A549 (cell line): ENCODE results near the gene ARMH1. TPM values are rescaled to one million over a fixed set of nuclear protein-coding genes. Genes with fewer than 3 reads are reported as not detected.

Source experiments
- ATAC-seq, 2 experiments: fragments of 200-7000 bp in 1 of 2; fragments of >200 bp in 1 of 2; cut with Nextera tagmentation in 1 of 2; cut with Tn5 transposase in 1 of 2; 3 replicates each; pipeline versions ENCODE4 v1.8.0 to v1.9.1; 2018 to 2020; ENCODE audit warnings: mild to moderate bottlenecking in 1 of 2, moderate library complexity in 1 of 2
- CTCF ChIA-PET: fragments of 300-600 bp; sonication (Branson Sonifier 250); formaldehyde crosslinking; extraction: SDS; loops from one replicate; lab custom pipeline; 2021; ENCODE audit warnings: antibody characterized with exemption, inconsistent platforms; lab: Yijun Ruan, JAX
- POLR2A ChIA-PET: fragments of 350-600 bp; formaldehyde crosslinking; extraction: SDS; loops from one replicate; lab custom pipeline; 2021; ENCODE audit warnings: antibody characterized with exemption, inconsistent platforms; lab: Yijun Ruan, JAX
- DNase-seq, 2 experiments: peaks; one replicate each; pipeline versions ENCODE4 v3.0.0 to v3.0.0-alpha.2; 2011 to 2016; ENCODE audit warnings: low read depth in 1 of 2, low spot score in 1 of 2
- FAIRE-seq: peaks from 2 replicates; lab custom pipeline; 2011; peaks lifted over from hg19 to GRCh38; lab: Jason Lieb, UNC
- H3K27ac ChIP-seq, 2 experiments: fragments of >200 bp; sonication (Bioruptor Twin); formaldehyde crosslinking; 3 replicates each; pipeline ENCODE4 v1.5.1; 2016 to 2017
- H3K4me1 ChIP-seq: fragments of >200 bp; sonication (Bioruptor Twin); formaldehyde crosslinking; 3 replicates; pipeline ENCODE4 v1.6.1; 2016
- H3K4me2 ChIP-seq: fragments of >200 bp; sonication (Bioruptor Twin); formaldehyde crosslinking; 3 replicates; pipeline ENCODE4 v1.6.1; 2016
- H3K4me3 ChIP-seq: fragments of >200 bp; sonication (Bioruptor Twin); formaldehyde crosslinking; 3 replicates; pipeline ENCODE4 v1.5.1; 2016
- H3K9me3 ChIP-seq: fragments of >200 bp; sonication (Bioruptor Twin); formaldehyde crosslinking; 3 replicates; pipeline ENCODE4 v1.6.1; 2016
- BHLHE40 ChIP-seq: IDR thresholded peaks from 2 replicates; pipeline ENCODE4 v1.6.1; 2012; ENCODE audit warnings: low read depth, low read length, inconsistent platforms
- CHD2 ChIP-seq: fragments of 150-350 bp; IDR thresholded peaks from 2 replicates; pipeline ENCODE4 v1.6.1; 2014; ENCODE audit warnings: low read length; ENCODE audit not compliant: partially characterized antibody
- ESRRA ChIP-seq: fragments of 150-350 bp; IDR thresholded peaks from 2 replicates; pipeline ENCODE4 v1.6.1; 2014; ENCODE audit warnings: mild to moderate bottlenecking, low read length, borderline replicate concordance
- GATA3 ChIP-seq: IDR thresholded peaks from 2 replicates; pipeline ENCODE4 v1.6.1; 2012; ENCODE audit warnings: borderline replicate concordance
- HOXA7 ChIP-seq: fragments of 250-450 bp; sonication (Bioruptor Pico); IDR thresholded peaks from 2 replicates; pipeline ENCODE4 v1.5.0; 2020; ENCODE audit warnings: mild to moderate bottlenecking, moderate library complexity
- JUN ChIP-seq, 2 experiments: fragments of >200 bp; sonication (Bioruptor Twin); formaldehyde crosslinking; IDR thresholded peaks; 2 replicates in 1 of 2; 3 replicates in 1 of 2; pipeline ENCODE4 v1.6.1; 2016 to 2017
- JUNB ChIP-seq: fragments of >200 bp; sonication (Bioruptor Twin); formaldehyde crosslinking; IDR thresholded peaks from 2 replicates; pipeline ENCODE4 v1.6.1; 2016
- MAFK ChIP-seq: fragments of 450-650 bp; IDR thresholded peaks from 2 replicates; pipeline ENCODE4 v1.6.1; 2014; ENCODE audit not compliant: partially characterized antibody
- NFE2L2 ChIP-seq: fragments of 150-350 bp; conservative IDR thresholded peaks from 2 replicates; pipeline ENCODE4 v1.6.1; 2014; ENCODE audit warnings: low read length
- POLR2A ChIP-seq: IDR thresholded peaks from 2 replicates; pipeline ENCODE4 v1.6.1; 2012; ENCODE audit warnings: mild to moderate bottlenecking, low read length
- POLR2AphosphoS2 ChIP-seq: conservative IDR thresholded peaks from 2 replicates; pipeline ENCODE4 v1.6.1; 2012; ENCODE audit warnings: low read length, improper control_type of control experiment, inconsistent platforms
- RAD21 ChIP-seq, 2 experiments: fragments of >200 bp in 1 of 2; sonication (Bioruptor Twin) in 1 of 2; formaldehyde crosslinking in 1 of 2; IDR thresholded peaks in 1 of 2; conservative IDR thresholded peaks in 1 of 2; 2 replicates in 1 of 2; 3 replicates in 1 of 2; pipeline ENCODE4 v1.6.1; 2012 to 2018; ENCODE audit warnings: inconsistent platforms in 1 of 2
- RARB ChIP-seq: fragments of 250-450 bp; sonication (Bioruptor Pico); IDR thresholded peaks from 2 replicates; pipeline ENCODE4 v1.8.0; 2021; ENCODE audit warnings: mild to moderate bottlenecking, moderate library complexity
- ZFP36 ChIP-seq: fragments of 450-650 bp; IDR thresholded peaks from 2 replicates; pipeline ENCODE4 v1.6.1; 2014; ENCODE audit warnings: borderline replicate concordance; ENCODE audit not compliant: partially characterized antibody
- WGBS: methylation state at CpG from one replicate; pipeline ENCODE4 v1.1.6; 2017; ENCODE audit errors: missing lambda C conversion rate; 5-methylcytosine and 5-hydroxymethylcytosine counted together
- polyA plus RNA-seq, 4 experiments: library from polyadenylated mRNA; depleted of rRNA in 3 of 4; stranded (reverse); fragments of >200 nt; fragmentation: RNase III in 1 of 4; extraction: RNeasy Plus Mini Kit Qiagen cat#74134 plus additional on column Dnase treatment in 1 of 4; gene quantifications; 2 replicates in 3 of 4; 3 replicates in 1 of 4; pipeline ENCODE4 v1.2.3, GENCODE V29; 2011 to 2017
- TF ChIP-seq, protein P1 (sequence below): fragments of 150-350 bp; IDR thresholded peaks from 2 replicates; pipeline ENCODE4 v1.6.1; 2014; ENCODE audit warnings: low read depth, mild to moderate bottlenecking, low read length
- TF ChIP-seq, protein P2 (sequence below): IDR thresholded peaks from 2 replicates; pipeline ENCODE4 v1.6.1; 2012
- TF ChIP-seq, protein P3 (sequence below): fragments of 250-450 bp; sonication (Bioruptor Pico); IDR thresholded peaks from 2 replicates; pipeline ENCODE4 v1.5.0; 2021; ENCODE audit warnings: mild to moderate bottlenecking, moderate library complexity, borderline replicate concordance
- TF ChIP-seq, protein P4 (sequence below): fragments of 200-600 bp; sonication (generic); IDR thresholded peaks from 2 replicates; pipeline ENCODE4 v1.6.1; 2016; ENCODE audit warnings: antibody characterized with exemption, mild to moderate bottlenecking, moderate library complexity

The ARMH1 gene
- polyA plus RNA-seq, 2 of the 4 experiments (the other 2 are of a cell fraction), result 2.4 to 2.7 TPM

DNA sequence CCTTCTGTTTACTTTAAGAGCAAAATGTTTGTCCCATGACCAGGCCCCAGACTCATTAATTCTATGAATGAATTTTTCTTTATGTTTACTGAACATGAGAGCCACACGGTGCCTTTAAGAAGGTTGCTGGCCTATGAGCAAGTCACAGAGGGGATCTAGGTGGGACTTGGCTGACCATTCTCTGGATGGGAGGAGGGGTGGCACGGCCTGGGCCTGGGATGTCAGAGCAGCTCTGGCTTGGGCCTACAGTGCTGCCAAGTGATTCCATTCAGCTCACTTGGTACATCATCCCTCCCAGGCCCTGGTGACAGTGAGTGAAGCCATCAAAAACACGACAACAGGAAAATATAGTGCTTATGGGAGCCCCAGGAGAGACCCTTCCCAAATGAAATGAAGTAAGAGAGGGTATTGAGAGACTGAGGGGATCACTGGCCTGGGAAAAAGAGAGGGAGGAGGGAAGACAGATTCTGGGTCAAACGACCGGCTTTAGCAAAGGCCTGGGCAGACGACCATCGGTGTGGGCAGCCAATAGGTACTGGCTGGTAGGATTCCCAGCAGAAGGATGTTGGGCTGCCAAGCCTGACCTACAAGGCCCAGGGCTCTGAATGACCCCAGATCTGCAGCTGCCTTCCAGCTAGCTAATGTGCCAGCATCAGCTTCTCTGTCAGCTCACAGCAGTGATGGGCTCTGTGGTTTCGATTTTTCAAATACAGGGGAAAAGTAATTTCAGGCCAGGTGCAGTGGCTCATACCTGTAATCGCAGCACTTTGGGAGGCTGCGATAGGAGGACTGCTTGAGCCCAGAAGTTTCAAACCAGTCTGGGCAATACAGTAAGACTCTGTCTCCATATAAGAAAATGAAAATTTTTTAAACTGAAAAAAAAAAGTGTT is 3.5 kb upstream of the ARMH1 start:
- CTCF ChIA-PET, result interaction anchor here (1.7 to 7.2 kb wide), 2 partner anchors 19 to 27 kb away, joined by 4 to 34 read pairs; no protein-coding TSS in a partner anchor
- FAIRE-seq (no peak), DNase-seq (no peak), ATAC-seq (no peak)
- no peak overlapping the region for H3K27ac ChIP-seq
- H3K4me1 ChIP-seq, result peaks cover 13% of the 10 kb centered on the region; the same call in 2 of the 3 replicates
- 81% methylated on average over 10 of the region's 10 CpGs for WGBS
- H3K4me3 ChIP-seq, result no peak overlapping the region
- H3K9me3 ChIP-seq, result no peaks in the 10 kb centered on the region
- no peak overlapping the region for H3K4me2 ChIP-seq
- no peak for TF ChIP-seq ZFP36
- TF ChIP-seq NFE2L2, result no peak
- TF ChIP-seq, all 56 proteins: peak for 0
- POLR2A ChIA-PET, result no interaction called here

DNA sequence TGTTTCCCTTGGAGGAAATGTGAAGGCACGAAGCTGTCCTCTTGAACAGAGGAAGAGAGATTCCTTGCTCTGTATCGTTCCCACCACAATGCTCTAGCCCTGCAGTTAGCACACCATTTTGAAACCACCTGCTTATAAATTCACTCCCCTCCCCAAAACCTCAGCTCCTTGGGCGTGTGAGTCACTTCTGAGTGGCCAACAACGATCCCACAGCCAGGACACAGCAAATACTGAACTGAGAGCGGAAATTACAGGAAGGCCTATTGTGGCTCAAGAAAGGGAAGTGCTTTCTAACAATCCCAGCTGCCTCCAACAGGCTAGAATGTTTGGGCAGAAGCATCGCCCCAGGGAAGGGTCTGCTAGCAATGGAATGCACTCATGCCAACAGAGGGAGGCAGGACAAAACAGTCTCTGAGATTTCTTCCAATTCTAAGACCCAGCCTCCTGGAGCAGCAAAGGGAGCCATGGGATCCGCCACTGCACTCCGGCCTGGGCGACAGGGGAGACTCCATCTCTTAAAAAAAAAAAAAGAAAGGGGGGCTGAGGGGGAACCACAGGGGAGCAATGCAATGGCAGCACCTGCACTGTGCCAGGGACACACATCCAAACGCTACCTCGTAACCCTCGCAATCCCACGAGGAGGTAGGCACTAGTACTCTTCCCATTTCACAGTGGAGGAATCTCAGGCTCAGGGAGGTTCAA is 2.1 kb upstream of the ARMH1 start:
- WGBS, result 77% methylated on average over 10 of the region's 13 CpGs
- Histone ChIP-seq H3K4me2 (no peak overlapping the region), H3K4me3 (no peak overlapping the region)
- no peak for TF ChIP-seq JUNB
- TF ChIP-seq, protein P1, sequence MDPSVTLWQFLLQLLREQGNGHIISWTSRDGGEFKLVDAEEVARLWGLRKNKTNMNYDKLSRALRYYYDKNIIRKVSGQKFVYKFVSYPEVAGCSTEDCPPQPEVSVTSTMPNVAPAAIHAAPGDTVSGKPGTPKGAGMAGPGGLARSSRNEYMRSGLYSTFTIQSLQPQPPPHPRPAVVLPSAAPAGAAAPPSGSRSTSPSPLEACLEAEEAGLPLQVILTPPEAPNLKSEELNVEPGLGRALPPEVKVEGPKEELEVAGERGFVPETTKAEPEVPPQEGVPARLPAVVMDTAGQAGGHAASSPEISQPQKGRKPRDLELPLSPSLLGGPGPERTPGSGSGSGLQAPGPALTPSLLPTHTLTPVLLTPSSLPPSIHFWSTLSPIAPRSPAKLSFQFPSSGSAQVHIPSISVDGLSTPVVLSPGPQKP, result no peak
- no peak for TF ChIP-seq GATA3
- no peak for TF ChIP-seq POLR2AphosphoS2
- TF ChIP-seq MAFK, result no peak
- TF ChIP-seq RAD21 (conservative IDR thresholded peaks at IDR 0.05 in 1 of 2, IDR thresholded peaks at IDR 0.05 in 1 of 2), result no peak
- no peak for TF ChIP-seq BHLHE40
- TF ChIP-seq RARB, result no peak
- TF ChIP-seq, protein P2, sequence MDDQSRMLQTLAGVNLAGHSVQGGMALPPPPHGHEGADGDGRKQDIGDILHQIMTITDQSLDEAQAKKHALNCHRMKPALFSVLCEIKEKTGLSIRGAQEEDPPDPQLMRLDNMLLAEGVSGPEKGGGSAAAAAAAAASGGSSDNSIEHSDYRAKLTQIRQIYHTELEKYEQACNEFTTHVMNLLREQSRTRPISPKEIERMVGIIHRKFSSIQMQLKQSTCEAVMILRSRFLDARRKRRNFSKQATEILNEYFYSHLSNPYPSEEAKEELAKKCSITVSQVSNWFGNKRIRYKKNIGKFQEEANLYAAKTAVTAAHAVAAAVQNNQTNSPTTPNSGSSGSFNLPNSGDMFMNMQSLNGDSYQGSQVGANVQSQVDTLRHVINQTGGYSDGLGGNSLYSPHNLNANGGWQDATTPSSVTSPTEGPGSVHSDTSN, result no peak
- TF ChIP-seq, protein P3, sequence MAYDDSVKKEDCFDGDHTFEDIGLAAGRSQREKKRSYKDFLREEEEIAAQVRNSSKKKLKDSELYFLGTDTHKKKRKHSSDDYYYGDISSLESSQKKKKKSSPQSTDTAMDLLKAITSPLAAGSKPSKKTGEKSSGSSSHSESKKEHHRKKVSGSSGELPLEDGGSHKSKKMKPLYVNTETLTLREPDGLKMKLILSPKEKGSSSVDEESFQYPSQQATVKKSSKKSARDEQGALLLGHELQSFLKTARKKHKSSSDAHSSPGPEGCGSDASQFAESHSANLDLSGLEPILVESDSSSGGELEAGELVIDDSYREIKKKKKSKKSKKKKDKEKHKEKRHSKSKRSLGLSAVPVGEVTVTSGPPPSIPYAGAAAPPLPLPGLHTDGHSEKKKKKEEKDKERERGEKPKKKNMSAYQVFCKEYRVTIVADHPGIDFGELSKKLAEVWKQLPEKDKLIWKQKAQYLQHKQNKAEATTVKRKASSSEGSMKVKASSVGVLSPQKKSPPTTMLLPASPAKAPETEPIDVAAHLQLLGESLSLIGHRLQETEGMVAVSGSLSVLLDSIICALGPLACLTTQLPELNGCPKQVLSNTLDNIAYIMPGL (CRISPR knock-in tag), result no peak
- TF ChIP-seq, protein P4, sequence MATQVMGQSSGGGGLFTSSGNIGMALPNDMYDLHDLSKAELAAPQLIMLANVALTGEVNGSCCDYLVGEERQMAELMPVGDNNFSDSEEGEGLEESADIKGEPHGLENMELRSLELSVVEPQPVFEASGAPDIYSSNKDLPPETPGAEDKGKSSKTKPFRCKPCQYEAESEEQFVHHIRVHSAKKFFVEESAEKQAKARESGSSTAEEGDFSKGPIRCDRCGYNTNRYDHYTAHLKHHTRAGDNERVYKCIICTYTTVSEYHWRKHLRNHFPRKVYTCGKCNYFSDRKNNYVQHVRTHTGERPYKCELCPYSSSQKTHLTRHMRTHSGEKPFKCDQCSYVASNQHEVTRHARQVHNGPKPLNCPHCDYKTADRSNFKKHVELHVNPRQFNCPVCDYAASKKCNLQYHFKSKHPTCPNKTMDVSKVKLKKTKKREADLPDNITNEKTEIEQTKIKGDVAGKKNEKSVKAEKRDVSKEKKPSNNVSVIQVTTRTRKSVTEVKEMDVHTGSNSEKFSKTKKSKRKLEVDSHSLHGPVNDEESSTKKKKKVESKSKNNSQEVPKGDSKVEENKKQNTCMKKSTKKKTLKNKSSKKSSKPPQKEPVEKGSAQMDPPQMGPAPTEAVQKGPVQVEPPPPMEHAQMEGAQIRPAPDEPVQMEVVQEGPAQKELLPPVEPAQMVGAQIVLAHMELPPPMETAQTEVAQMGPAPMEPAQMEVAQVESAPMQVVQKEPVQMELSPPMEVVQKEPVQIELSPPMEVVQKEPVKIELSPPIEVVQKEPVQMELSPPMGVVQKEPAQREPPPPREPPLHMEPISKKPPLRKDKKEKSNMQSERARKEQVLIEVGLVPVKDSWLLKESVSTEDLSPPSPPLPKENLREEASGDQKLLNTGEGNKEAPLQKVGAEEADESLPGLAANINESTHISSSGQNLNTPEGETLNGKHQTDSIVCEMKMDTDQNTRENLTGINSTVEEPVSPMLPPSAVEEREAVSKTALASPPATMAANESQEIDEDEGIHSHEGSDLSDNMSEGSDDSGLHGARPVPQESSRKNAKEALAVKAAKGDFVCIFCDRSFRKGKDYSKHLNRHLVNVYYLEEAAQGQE, result no peak
- TF ChIP-seq CHD2, result no peak
- no peak for TF ChIP-seq POLR2A
- TF ChIP-seq JUN (IDR thresholded peaks at IDR 0.05), result no peak
- no peak for TF ChIP-seq HOXA7 (CRISPR knock-in tag)
- no peak for TF ChIP-seq ESRRA
- TF ChIP-seq, all 56 proteins: peak for 0
- no peak for ATAC-seq
- CTCF ChIA-PET, result interaction anchor here (0.6 to 7.2 kb wide), 4 partner anchors 20 to 567 kb away, joined by 3 to 34 read pairs (median 4); no protein-coding TSS in a partner anchor
- FAIRE-seq, result no peak
- no peak for DNase-seq
- H3K9me3 ChIP-seq, result no peaks in the 10 kb centered on the region
- POLR2A ChIA-PET, result no interaction called here
- no peak overlapping the region for H3K27ac ChIP-seq
- H3K4me1 ChIP-seq, result peaks cover 25% of the 10 kb centered on the region
